Stimulated activated CD8-positive, alpha-beta memory T cell treated with anti-CD3 and anti-CD28 coated beads, Interleukin-2, amount 100 ng/mL, for 48 hours (primary cell): ENCODE measurements around the gene TTYH2.

Experiments used
- DNase-seq, 2 donors: peaks; one replicate each; pipeline ENCODE4 v3.0.0-alpha.2; 2020; ENCODE audit warnings: low read depth in 2 of 2

Gene TTYH2

GRCh38 chr17:74194682-74195081, 18.7 kb upstream of the TTYH2 start:
- no peak for DNase-seq

GRCh38 chr17:74196541-74197317, 16.6 kb upstream of the TTYH2 start:
- no peak for DNase-seq

DNA sequence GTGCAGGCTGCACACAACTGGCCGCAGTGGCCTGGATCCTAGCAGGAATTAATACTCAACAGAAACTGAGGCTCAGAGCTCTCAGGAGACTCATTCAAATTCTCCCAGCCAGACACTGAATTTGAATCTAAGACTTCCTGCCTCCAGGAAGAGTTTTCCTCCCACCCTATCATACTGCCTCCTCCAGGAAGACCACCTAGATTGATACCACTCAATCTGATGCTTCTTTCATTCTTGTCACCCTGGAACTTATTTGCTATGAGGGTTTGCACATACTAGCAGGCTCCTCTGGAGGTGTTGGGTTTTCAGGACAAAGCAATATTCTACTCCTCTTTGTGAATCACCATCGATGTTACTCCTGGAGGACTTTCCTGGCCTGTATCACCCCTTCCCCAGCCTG, 15.6 kb upstream of the TTYH2 start:
- DNase-seq, result no peak

DNA sequence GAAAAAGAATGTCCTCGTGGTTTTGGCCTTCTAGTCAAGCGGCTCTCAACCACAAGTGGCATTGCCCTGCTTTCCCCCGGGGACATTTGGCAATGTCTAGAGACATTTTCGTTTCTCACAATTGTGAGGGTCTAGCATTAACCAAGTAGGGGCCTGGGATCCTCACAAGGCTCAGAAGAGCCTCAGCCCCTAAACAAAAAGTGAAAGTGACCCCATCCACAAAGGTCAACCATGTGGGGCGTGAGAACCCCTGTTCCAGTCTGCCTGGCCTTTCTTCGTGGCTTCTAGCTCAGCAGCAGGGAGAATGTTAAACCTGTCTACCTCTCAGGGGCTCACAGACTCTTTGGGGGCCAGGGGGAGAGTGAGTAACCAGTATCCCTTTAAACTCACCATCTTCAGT, 14.7 kb upstream of the TTYH2 start:
- DNase-seq, result no peak

DNA sequence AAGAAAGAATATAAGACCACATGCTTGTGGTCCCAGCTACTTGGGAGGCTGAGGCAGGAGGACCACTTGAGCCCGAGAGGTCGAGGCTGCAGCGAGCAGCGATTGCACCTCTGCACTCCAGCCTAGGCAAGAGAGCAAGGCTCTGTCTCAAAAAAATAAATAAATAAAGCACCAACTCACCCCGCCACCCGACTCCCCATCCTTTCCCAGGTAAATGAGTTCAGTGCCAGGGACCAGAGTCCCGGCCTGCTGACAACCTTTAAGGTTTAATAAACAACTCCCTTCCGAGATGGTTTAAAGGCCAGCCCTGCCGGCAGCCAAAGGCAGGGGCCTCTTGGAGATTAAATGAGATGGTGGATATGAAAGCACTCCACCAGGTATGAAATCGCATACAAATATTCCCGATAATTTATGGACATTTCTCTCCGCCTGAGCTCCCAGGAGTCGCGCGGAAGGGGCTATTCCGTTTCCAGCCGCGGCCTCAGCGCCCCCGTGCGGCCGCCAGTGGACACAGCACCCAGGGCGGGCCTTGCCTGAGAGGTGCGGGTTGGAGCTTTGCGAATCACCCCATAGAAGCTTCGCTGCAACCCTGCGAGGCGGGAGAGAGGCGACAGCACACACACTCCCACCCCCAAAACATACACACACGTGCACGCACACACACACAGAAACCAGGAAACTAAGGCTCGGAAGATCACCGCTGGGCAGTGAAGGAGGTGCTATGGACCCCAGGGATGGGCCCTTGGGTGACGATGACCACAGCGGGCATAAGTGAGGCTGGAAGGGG, 13.9 kb upstream of the TTYH2 start:
- peak; percentile 40 to 55 for DNase-seq

GRCh38 chr17:74200112-74200511, 13.3 kb upstream of the TTYH2 start:
- DNase-seq, result no peak

GRCh38 chr17:74201250-74201649, 12.1 kb upstream of the TTYH2 start:
- no peak for DNase-seq

DNA sequence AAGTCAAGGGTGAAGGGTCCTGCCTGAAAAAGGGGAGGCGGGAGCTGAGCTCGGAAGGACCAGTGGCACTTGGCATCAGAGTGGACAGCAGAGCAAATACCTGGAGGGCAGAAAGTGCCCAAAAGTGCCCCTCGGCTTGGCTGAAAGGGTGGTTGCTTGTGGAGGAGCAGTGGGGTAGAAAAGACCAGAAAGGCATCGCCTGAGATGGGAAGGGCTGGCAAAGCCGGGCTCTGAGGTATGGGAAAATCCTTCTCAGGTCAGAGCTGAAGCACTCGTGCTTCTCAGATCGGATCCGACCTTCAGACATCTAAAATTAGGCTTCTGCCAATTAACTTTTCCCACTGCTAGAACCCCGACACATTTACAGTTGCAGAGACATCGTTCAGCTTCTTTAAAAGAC, 11.4 kb upstream of the TTYH2 start:
- no peak for DNase-seq

DNA sequence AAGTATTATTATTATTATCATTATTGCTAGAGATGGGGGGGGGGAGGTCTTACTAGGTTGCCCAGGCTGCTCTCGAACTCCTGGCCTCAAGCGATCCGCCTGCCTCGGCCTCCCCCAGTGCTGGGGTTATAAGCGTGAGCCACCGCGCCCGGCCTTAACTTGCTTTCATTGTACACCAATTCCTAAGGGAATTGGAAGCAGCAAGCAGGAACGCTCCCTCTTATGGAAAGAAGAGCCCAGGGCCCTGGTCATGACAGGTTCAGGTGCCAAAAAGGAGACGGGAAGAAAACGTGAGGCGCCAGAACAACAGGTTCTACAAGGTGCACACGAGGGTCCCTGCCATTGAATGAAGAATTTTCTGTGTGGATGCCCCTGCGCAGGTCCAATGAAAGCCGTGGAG, 10.4 kb upstream of the TTYH2 start:
- DNase-seq, result no peak

DNA sequence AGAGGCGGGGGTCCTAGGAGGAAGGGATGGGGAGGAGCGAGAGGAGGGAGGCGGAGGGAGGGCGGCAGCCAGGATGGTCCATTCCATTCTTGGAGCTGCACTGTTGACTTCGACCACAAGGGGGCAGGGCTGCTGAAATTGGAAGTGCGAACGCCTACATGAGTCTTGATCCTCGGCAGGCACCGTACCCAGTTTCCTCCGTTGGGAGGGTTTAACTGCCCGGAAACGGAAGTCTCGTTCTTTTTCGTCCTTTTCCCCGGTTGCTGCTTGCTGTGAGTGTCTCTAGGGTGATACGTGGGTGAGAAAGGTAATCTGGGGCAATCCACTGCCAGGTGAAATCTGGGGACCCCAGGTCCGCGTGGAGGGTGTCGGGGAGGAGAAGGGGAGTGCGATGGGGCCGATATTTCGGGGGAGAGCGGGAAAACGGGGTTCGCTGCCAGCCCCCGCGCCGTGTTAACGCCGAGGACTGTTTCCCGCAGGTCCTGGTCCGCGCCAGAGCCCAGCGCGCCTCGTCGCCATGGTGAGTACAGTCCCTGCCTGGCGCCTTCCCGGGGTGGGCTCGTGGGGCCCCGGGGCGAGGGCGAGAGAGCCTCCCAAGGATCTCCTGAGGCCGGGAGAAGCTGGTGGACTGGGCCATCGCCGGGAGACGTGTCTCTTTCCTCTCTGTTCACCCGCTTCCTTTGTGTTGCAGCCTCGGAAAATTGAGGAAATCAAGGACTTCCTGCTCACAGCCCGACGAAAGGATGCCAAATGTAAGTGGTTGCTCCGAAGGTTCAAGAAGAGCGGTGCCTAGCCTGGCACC, 9.7 kb upstream of the TTYH2 start, which contains the start of gene RPL38:
TSS of gene RPL38 (plus strand) at position 240 of the 802 bp plus-strand sequence. CDS start at position 518, 278 bp downstream.
- peak; percentile 93 to 97 for DNase-seq

- no peak for DNase-seq
Observed at GRCh38 chr17:74204474-74204873, 8.9 kb upstream of the TTYH2 start.

- DNase-seq, result no peak
Observed at GRCh38 chr17:74205274-74205673, 8.1 kb upstream of the TTYH2 start.

DNA sequence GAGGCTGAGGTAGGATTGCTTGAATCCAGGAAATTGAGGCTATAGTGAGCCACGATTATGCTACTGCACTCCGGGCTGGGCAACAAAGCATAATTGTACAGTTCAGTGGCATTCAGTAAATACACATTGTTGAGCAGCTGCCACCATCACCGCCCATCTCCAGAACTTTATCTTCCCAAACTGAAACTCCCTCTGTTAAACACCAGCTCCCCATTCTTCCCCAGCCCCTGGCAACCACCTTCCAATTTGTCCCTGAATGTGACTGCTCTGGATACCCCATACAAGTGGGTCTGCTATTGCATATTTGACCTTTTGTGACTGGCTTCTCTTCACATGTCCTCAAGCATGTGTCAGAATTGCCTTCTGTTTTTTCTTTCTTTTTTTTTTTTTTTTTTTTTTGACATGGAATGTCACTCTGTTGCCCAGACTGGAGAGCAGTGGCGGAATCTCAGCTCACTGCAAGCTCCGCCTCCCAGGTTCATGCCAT, 7.0 kb upstream of the TTYH2 start:
- no peak for DNase-seq

- peak; percentile 57 to 63 for DNase-seq
Observed at GRCh38 chr17:74210191-74211140, 2.9 kb upstream of the TTYH2 start.

GRCh38 chr17:74211141-74211911, 2.0 kb upstream of the TTYH2 start:
- no peak for DNase-seq

DNA sequence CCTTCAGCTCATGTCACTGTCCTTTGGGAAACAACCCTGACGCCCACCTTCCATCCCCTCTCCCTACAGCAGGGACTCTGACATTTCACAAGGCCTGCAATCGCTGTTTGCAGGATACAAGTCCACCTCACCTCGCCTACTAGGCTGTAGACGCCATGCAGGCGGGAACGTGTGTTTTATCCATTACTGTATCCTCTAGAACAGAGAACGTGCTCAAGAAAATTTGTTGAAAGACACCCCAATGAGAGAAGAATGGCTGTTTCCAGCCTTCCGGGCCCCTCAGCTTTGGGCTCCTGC, 1.5 kb upstream of the TTYH2 start:
- DNase-seq, result no peak

GRCh38 chr17:74212209-74212912, 1.0 kb upstream of the TTYH2 start:
- peak in 1 of 2 donors; percentile 20 for DNase-seq

DNA sequence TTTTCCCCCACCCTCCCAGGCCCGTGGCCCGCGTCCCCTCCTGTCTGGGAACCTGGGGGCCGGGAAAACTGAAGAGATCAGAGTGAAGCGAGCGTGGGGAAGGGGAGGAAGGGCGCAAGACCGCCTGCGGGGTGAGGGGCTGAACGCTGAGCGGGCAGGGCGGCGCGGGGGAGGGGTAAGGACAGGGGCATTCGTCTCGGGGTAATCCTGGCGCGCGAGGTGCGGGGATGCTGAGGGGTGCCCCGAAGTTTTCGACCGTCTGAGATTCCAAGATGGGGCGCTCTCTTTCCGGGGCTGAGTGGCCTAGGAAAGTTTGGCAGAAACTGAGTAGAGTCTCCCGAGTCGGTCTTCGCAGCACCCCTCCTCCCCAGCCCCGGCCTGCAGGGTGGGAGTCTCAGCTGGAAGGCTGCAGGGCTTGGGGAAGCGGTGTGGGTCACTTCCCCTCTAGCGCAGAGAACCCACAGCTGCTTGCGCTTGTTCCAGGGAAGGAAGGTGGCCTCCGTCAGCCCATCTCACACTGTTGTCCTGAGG, 555 bp downstream of the TTYH2 start:
- no peak for DNase-seq
